ENCODE results near the gene SRSF3.
"Not testable (repeated sequence)": the region's sequence is repeated elsewhere in the genome, so short reads cannot be mapped to it uniquely, and the experiment has no call there.

Gene SRSF3

DNA sequence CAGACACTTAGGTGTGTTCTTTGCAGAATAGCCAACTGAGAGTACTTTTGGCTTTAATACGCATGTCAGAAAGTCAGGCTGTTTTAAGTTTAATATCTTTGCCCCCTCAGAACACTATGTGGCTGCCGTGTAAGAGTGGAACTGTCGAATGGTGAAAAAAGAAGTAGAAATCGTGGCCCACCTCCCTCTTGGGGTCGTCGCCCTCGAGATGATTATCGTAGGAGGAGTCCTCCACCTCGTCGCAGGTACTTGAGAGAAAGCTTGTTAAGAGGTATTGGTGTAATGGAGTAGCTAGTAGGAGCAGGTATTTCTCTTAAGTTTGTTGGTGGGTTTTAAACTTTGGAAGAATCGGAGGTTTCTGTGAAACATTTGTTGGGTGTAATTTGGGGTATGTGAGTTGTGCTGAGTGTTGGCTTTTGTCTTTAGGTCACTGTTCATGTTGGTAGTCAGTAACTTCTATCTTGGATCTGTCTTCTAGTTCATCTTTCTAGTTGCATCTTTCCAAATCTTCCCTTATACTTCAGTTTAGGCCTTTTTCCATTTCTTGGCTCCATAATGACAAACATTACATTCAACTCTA is 4.7 kb downstream of the SRSF3 start:
- Histone ChIP-seq H3K4me3 (peak overlapping the region; percentile 84), H3K27ac (peak overlapping the region in 1 of 2 donors; percentile 98)
- TF ChIP-seq, protein P1, sequence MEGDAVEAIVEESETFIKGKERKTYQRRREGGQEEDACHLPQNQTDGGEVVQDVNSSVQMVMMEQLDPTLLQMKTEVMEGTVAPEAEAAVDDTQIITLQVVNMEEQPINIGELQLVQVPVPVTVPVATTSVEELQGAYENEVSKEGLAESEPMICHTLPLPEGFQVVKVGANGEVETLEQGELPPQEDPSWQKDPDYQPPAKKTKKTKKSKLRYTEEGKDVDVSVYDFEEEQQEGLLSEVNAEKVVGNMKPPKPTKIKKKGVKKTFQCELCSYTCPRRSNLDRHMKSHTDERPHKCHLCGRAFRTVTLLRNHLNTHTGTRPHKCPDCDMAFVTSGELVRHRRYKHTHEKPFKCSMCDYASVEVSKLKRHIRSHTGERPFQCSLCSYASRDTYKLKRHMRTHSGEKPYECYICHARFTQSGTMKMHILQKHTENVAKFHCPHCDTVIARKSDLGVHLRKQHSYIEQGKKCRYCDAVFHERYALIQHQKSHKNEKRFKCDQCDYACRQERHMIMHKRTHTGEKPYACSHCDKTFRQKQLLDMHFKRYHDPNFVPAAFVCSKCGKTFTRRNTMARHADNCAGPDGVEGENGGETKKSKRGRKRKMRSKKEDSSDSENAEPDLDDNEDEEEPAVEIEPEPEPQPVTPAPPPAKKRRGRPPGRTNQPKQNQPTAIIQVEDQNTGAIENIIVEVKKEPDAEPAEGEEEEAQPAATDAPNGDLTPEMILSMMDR (IDR thresholded peaks at IDR 0.05) = no peak
- peak; percentile 62 for DNase-seq (ENCODE audit: low spot score)

DNA sequence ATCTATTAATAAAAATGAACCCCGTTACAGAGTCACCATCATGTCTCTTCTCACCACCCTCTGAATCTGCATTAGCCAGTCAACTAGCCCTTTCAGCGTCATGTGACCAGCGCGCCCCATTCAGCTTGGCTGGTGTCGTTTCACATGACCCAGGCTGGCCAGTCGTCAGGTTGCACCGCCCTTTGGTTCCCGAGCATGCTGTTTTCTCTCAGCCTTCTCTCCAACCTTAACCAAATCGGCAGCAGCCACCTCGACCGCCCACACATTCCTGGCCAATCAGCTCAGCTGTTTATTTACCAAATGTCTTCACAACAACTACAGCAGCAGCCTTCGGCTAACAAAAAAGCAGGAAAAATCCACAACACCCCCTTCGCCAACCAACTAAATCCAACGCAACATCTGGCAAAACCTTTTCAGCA is 5.6 kb downstream of the SRSF3 start:
- TF ChIP-seq, protein P1 (IDR thresholded peaks at IDR 0.05) = no peak
- Histone ChIP-seq H3K4me3 (peak overlapping the region; percentile 84), H3K27ac (peak overlapping the region; percentile 30 to 33)
- no peak for DNase-seq (ENCODE audit: low spot score)

DNA sequence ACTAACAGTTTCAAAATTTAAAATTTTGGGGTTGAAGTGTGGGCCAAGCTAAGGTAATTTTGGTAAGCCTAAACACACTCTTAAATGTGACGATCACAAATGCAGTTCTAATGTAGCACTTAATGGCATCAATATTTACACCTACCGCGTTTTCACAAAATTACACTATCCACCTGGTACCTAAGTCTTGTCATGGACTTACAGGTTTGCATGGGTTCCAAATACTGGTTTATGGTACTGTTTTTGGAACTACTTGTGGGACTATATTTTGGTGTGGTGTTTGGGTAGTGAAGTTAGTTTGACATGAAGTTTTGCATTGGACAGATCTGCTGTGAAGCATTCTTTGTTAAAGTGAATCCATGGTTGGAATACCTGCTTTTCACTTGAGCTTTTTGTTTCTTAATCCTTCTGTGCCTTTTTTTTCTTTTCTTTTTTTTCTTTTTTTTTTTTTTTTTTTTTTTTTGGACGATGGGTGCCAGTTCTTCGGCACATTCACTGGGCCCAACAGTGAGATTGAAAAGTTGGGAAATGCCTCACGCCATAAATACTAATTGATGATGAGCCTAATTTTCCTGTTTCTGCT is 6.5 kb downstream of the SRSF3 start:
- TF ChIP-seq, protein P1 (IDR thresholded peaks at IDR 0.05) = no peak
- DNase-seq (ENCODE audit: low spot score) = no peak
- peak overlapping the region in 1 of 2 donors; percentile 33 for H3K27ac ChIP-seq
- H3K4me3 ChIP-seq = peak overlapping the region; percentile 84

DNA sequence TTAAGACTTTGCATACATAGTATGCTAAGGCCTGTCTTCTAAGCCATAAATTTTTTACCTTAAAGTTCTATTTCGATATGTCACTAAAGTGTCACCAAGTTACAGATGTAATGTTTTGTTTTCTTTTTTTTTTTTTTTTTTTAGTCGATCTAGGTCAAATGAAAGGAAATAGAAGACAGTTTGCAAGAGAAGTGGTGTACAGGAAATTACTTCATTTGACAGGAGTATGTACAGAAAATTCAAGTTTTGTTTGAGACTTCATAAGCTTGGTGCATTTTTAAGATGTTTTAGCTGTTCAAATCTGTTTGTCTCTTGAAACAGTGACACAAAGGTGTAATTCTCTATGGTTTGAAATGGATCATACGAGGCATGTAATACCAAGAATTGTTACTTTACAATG is 7.7 kb downstream of the SRSF3 start:
- DNase-seq (ENCODE audit: low spot score); H3K4me3 ChIP-seq; H3K27ac ChIP-seq: not testable (repeated sequence)

DNA sequence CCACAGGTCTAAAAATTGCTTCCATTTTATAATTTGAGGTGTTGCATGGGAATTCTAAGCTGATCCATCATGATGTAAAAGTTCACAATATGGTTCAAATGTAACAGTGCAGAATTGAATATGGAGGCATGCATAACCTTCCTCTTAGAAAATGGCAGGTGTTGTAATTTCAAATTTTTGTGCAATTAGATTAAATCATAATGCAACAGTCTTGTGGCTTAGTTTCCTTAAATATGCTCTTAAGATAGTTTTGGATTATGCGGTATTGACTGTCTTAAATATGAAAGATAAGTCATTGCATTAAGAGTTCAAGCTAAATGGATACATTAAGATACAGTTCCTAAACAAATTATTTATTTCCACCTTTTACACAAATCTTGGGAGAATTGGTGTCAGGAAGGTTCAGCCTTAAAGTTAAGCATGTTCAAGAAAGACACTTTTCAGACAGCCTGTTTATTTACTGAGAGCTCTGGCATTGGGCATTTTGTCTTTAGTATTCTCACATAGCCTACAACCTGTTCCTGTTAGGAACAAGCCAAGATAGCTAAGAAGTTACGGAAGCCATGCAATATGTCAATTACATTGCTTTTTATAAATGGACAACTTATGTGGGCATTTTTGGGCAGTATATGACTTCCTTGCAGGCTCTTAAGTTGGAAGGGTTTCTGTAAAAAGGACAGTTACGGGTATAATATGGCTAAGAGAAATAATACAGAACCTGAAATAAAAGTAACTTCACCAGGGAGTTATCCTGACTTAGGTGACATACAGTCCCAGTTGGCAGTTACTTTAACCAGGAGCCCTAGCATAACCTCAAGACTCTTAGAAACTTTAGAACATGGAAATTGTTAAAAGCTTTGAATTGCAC is 9.3 kb downstream of the SRSF3 start:
- no peak for DNase-seq (ENCODE audit: low spot score)
- Histone ChIP-seq H3K4me3 (no peak overlapping the region), H3K27ac (no peak overlapping the region)
- TF ChIP-seq, protein P1 (IDR thresholded peaks at IDR 0.05) = no peak

DNA sequence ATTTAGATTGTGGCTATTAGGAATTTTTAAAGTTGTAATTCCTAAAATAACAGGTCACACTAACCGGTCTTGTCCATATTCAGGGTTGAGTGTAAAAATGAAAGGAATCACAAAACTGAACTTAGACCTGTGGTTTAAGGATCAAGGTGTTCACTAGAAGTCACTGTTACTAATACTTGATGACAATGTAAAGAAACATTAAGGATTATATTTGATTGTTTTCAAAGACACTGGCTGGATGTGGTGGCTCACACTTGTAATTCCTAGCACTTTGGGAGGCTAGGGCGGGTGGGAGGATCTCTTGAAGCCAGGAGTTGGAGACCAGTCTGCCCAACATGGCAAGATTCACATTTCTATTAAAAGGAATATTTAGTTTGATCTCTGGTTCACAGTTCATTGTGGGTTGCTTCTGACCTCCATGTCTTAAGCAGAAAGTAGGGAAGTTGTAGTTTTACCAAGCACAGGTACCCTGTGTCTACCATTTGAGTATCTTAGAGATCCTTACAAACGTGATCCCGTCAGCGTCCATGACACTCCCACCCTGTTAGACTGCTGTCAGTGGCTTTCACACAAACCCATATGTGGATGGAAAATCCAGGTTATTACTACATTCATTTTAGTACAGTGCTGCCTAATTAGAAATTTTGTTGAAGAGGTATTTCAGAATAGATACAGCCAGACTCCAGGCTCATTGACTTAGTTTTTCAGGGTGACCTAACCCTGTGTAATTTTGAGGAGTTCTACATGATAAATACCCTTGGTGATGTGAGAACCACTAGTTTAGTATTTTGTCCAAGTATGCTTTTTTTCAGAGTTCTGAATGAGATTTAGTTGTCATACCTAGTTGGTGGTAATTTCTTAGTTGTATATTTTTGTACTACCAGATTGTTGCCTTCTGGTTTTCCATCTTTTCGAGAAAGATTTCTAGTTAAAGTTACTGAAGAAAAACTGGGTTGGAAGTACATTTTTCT is 10.2 kb downstream of the SRSF3 start:
- TF ChIP-seq, protein P1 (IDR thresholded peaks at IDR 0.05) = no peak
- no peak overlapping the region for H3K27ac ChIP-seq
- DNase-seq (ENCODE audit: low spot score) = peak; percentile 4

DNA sequence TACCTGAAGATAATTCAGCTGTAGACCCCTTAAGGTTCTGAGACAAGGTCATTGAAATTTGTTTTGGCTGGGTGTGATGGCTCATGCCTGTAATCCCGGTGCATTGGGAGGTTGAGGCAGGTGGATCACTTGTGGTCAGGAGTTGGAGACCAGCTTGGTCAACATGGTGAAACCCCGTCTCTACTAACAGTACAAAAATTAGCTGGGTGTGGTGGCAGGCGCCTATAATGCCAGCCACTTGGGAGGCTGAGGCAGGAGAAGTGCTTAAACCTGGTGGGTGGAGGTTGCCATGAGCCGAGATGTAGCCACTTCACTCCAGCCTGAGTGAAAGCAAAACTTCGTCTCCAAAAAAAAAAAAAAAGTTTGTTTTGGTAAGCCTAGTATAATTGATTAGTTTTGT is 11.0 kb downstream of the SRSF3 start:
- Histone ChIP-seq H3K4me3 (no peak overlapping the region), H3K27ac (no peak overlapping the region)
- DNase-seq (ENCODE audit: low spot score) = peak; percentile 19
- TF ChIP-seq, protein P1 (IDR thresholded peaks at IDR 0.05) = no peak

More for the DNA sequence above, 10.2 kb downstream of the SRSF3 start:
- no peak overlapping the region for H3K4me3 ChIP-seq
